A549 (cell line): ENCODE data around the gene TMEM63C.

Experiments
- CTCF ChIP-seq: fragments of >200 bp; sonication (Bioruptor Twin); formaldehyde crosslinking; IDR thresholded peaks from 3 replicates; pipeline ENCODE4 v1.5.1; 2016
- KDM1A ChIP-seq: fragments of 200-600 bp; sonication (generic); IDR thresholded peaks from 2 replicates; pipeline ENCODE4 v1.6.1; 2016; ENCODE audit warnings: low read depth, mild to moderate bottlenecking
- KDM5A ChIP-seq: fragments of 200-600 bp; sonication (generic); IDR thresholded peaks from 2 replicates; pipeline ENCODE4 v1.6.1; 2016; ENCODE audit warnings: antibody characterized with exemption, mild to moderate bottlenecking
- MAFK ChIP-seq: fragments of 450-650 bp; IDR thresholded peaks from 2 replicates; pipeline ENCODE4 v1.6.1; 2014; ENCODE audit not compliant: partially characterized antibody
- MYC ChIP-seq: IDR thresholded peaks from 2 replicates; pipeline ENCODE4 v1.6.1; 2012; ENCODE audit warnings: mild to moderate bottlenecking, inconsistent platforms, low read length, improper control_type of control experiment, borderline replicate concordance

GRCh38 chr14:77225892-77226557 lies 44.4 kb downstream of the TMEM63C start:
- TF ChIP-seq KDM1A: no peak
- no peak for TF ChIP-seq KDM5A
- no peak for TF ChIP-seq CTCF
- TF ChIP-seq MYC: no peak
- no peak for TF ChIP-seq MAFK
